Measurements from ENCODE around the gene FGD2. TPM values are rescaled to one million over a fixed set of nuclear protein-coding genes. Genes with fewer than 3 reads are reported as not detected.

The FGD2 gene
- total and polyA plus RNA-seq, 9 of the 15 experiments (the other 6 are each of a cell fraction or from before 2014, with no cell fraction given) = 0.09 TPM; not detected in 8

DNA sequence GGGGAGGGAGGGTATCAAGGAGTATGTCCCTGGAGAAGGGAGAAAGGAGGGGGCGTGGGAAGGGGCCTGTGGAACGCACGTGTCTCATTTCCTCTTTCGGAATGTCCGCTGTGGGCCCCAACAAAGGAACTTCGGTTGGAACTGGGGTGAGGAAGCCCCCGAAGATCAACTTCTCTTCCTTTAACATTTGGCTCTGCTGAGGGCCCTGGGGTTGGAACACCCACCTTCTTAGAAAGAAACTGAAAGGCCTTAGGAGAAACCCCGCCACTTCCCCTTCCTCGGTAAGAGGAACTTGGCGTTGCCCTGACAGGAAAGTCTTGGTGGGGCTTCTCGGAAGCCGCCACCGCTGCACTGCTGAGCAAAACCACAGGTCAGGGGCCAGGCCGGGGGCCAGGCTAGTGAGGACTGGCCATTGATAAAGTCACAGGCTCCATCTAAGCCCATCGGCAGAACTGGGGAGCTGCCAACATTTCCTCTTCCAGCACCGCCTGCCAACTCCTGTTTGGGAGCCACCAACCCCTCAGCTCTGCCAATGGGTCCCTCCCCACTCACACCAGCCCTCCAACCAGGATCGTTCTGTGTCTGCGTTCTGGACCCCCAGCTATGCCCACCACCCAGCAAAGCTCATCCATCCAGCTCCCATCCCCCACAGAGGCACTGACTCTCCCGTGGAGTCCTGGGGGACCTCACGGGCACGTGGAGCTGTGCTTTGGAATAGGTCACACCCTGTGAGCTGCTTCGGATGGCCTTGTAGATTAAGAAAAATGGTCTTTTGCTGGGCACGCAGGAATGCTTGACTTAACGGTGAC lies 44.8 kb downstream of the FGD2 start (continued):
- TF ChIP-seq, protein P1, sequence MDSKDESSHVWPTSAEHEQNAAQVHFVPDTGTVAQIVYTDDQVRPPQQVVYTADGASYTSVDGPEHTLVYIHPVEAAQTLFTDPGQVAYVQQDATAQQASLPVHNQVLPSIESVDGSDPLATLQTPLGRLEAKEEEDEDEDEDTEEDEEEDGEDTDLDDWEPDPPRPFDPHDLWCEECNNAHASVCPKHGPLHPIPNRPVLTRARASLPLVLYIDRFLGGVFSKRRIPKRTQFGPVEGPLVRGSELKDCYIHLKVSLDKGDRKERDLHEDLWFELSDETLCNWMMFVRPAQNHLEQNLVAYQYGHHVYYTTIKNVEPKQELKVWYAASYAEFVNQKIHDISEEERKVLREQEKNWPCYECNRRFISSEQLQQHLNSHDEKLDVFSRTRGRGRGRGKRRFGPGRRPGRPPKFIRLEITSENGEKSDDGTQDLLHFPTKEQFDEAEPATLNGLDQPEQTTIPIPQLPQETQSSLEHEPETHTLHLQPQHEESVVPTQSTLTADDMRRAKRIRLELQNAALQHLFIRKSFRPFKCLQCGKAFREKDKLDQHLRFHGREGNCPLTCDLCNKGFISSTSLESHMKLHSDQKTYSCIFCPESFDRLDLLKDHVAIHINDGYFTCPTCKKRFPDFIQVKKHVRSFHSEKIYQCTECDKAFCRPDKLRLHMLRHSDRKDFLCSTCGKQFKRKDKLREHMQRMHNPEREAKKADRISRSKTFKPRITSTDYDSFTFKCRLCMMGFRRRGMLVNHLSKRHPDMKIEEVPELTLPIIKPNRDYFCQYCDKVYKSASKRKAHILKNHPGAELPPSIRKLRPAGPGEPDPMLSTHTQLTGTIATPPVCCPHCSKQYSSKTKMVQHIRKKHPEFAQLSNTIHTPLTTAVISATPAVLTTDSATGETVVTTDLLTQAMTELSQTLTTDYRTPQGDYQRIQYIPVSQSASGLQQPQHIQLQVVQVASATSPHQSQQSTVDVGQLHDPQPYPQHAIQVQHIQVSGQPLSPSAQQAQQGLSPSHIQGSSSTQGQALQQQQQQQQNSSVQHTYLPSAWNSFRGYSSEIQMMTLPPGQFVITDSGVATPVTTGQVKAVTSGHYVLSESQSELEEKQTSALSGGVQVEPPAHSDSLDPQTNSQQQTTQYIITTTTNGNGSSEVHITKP (IDR thresholded peaks at IDR 0.05; ENCODE audit: partially characterized antibody) = peak; percentile 52
- no peak for TF ChIP-seq RHOXF2B (CRISPR knock-in tag; conservative IDR thresholded peaks at IDR 0.05)
- TF ChIP-seq ZNF124 (CRISPR knock-in tag; IDR thresholded peaks at IDR 0.05) = no peak
- no peak for TF ChIP-seq FIP1L1 (IDR thresholded peaks at IDR 0.05; ENCODE audit: low read depth, low read length, poor library complexity, severe bottlenecking)
- TF ChIP-seq, protein P2, sequence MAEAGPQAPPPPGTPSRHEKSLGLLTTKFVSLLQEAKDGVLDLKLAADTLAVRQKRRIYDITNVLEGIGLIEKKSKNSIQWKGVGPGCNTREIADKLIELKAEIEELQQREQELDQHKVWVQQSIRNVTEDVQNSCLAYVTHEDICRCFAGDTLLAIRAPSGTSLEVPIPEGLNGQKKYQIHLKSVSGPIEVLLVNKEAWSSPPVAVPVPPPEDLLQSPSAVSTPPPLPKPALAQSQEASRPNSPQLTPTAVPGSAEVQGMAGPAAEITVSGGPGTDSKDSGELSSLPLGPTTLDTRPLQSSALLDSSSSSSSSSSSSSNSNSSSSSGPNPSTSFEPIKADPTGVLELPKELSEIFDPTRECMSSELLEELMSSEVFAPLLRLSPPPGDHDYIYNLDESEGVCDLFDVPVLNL (CRISPR knock-in tag; IDR thresholded peaks at IDR 0.05; ENCODE audit: low read depth) = no peak
- TF ChIP-seq NEUROD1 (IDR thresholded peaks at IDR 0.05; ENCODE audit: borderline replicate concordance, low read depth, low read length, partially characterized antibody) = peak; percentile 27
- no peak for TF ChIP-seq ETS2 (tag; IDR thresholded peaks at IDR 0.05; ENCODE audit: borderline replicate concordance, poor library complexity, severe bottlenecking)
- 0 out of 2 replicates have a peak, but pooled peaks have one; percentile 53 for TF ChIP-seq ZNF57 (CRISPR knock-in tag; IDR thresholded peaks at IDR 0.05)
- 0 out of 2 replicates have a peak, but pooled peaks have one; percentile 33 for TF ChIP-seq HMG20B (CRISPR knock-in tag; IDR thresholded peaks at IDR 0.05)
- no peak for TF ChIP-seq GTF2F1 (IDR thresholded peaks at IDR 0.05; ENCODE audit: low read depth, low read length)
- peak; percentile 89 for TF ChIP-seq CTBP1 (IDR thresholded peaks at IDR 0.05; ENCODE audit: borderline replicate concordance)
- no peak for TF ChIP-seq SIX5 (IDR thresholded peaks at IDR 0.05; ENCODE audit: borderline replicate concordance in 1 of 2, insufficient read depth in 1 of 2, low read depth in 1 of 2, low read length in 2 of 2)
- TF ChIP-seq, protein P3, sequence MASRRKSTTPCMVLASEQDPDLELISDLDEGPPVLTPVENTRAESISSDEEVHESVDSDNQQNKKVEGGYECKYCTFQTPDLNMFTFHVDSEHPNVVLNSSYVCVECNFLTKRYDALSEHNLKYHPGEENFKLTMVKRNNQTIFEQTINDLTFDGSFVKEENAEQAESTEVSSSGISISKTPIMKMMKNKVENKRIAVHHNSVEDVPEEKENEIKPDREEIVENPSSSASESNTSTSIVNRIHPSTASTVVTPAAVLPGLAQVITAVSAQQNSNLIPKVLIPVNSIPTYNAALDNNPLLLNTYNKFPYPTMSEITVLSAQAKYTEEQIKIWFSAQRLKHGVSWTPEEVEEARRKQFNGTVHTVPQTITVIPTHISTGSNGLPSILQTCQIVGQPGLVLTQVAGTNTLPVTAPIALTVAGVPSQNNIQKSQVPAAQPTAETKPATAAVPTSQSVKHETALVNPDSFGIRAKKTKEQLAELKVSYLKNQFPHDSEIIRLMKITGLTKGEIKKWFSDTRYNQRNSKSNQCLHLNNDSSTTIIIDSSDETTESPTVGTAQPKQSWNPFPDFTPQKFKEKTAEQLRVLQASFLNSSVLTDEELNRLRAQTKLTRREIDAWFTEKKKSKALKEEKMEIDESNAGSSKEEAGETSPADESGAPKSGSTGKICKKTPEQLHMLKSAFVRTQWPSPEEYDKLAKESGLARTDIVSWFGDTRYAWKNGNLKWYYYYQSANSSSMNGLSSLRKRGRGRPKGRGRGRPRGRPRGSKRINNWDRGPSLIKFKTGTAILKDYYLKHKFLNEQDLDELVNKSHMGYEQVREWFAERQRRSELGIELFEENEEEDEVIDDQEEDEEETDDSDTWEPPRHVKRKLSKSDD (conservative IDR thresholded peaks at IDR 0.05; ENCODE audit: low read length) = no peak
- TF ChIP-seq, protein P4, sequence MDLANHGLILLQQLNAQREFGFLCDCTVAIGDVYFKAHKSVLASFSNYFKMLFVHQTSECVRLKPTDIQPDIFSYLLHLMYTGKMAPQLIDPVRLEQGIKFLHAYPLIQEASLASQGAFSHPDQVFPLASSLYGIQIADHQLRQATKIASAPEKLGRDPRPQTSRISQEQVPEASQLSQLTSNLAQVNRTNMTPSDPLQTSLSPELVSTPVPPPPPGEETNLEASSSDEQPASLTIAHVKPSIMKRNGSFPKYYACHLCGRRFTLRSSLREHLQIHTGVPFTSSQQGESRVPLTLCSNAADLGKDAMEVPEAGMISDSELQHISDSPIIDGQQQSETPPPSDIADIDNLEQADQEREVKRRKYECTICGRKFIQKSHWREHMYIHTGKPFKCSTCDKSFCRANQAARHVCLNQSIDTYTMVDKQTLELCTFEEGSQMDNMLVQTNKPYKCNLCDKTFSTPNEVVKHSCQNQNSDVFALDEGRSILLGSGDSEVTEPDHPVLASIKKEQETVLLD (IDR thresholded peaks at IDR 0.05) = peak; percentile 92
- TF ChIP-seq ZNF165 (CRISPR knock-in tag; IDR thresholded peaks at IDR 0.05; ENCODE audit: borderline replicate concordance) = no peak
- peak; percentile 94; the same call in 1 of the 2 replicates for TF ChIP-seq ESRRA (IDR thresholded peaks at IDR 0.05; ENCODE audit: borderline replicate concordance, low read depth)
- no peak for TF ChIP-seq MYBL2 (IDR thresholded peaks at IDR 0.05; ENCODE audit: low read depth)
- no peak for TF ChIP-seq MYBL2 (CRISPR knock-in tag; IDR thresholded peaks at IDR 0.05; ENCODE audit: borderline replicate concordance)
